Thyroid gland (tissue), 4 donors: ENCODE measurements around the gene DOP1B. TPM values are rescaled to one million over a fixed set of nuclear protein-coding genes. Genes with fewer than 3 reads are reported as not detected.

Experiments
- DNase-seq, 2 donors: peaks; one replicate each; pipeline ENCODE4 v3.0.0-alpha.2; 2019
- H3K27ac ChIP-seq, 3 donors: fragments of 200-600 bp; sonication (generic); 1 replicate in 2 of 3; 2 replicates in 1 of 3; pipeline ENCODE4 v1.5.1; 2016 to 2019; ENCODE audit warnings: mild to moderate bottlenecking in 1 of 3, moderate library complexity in 1 of 3
- H3K27me3 ChIP-seq: fragments of 200-600 bp; sonication (generic); one replicate; pipeline ENCODE4 v1.5.1; 2019
- H3K36me3 ChIP-seq, 2 donors: fragments of 200-600 bp; sonication (generic); one replicate each; pipeline ENCODE4 v1.5.1; 2016 to 2019
- H3K4me1 ChIP-seq, 2 donors: fragments of 200-600 bp; sonication (generic); one replicate each; pipeline ENCODE4 v1.5.1; 2017 to 2019
- H3K4me3 ChIP-seq, 3 donors: fragments of 200-600 bp; sonication (generic); replicated peaks in 1 of 3; 1 replicate in 2 of 3; 2 replicates in 1 of 3; pipeline ENCODE4 v1.5.1; 2016; ENCODE audit warnings: mild to moderate bottlenecking in 1 of 3
- H3K9me3 ChIP-seq: fragments of 200-600 bp; sonication (generic); one replicate; pipeline ENCODE4 v1.5.1; 2017
- CTCF ChIP-seq, 6 experiments: fragments of 200-600 bp in 3 of 6; fragments of 450-650 bp in 3 of 6; sonication (generic) in 3 of 6; IDR thresholded peaks; one replicate each; pipeline ENCODE4 v1.5.1; 2016 to 2019; ENCODE audit warnings: antibody characterized with exemption in 6 of 6, mild to moderate bottlenecking in 2 of 6, inconsistent platforms in 1 of 6, moderate library complexity in 1 of 6
- POLR2A ChIP-seq, 2 donors: fragments of 450-650 bp; IDR thresholded peaks; one replicate each; pipeline ENCODE4 v1.6.1; 2017; ENCODE audit warnings: antibody characterized with exemption in 2 of 2, mild to moderate bottlenecking in 2 of 2, moderate library complexity in 1 of 2
- WGBS, 2 donors: methylation state at CpG; one replicate each; pipeline ENCODE4 v1.1.5; 2017; 5-methylcytosine and 5-hydroxymethylcytosine counted together
- intact Hi-C: fragments of 100-400 bp; cut with DNase I; formaldehyde crosslinking; loops from one replicate; pipeline ENCODE4 v1.15.1; 2023
- total RNA-seq, 4 donors: library from RNA; depleted of rRNA; stranded (reverse); fragments of >200 nt; gene quantifications; one replicate each; pipeline ENCODE4 v1.2.3, GENCODE V29; 2016

DOP1B gene
- total RNA-seq, 4 donors from 2014 or later = 15.9 to 28.1 (median 20.4) TPM

- TF ChIP-seq CTCF (IDR thresholded peaks at IDR 0.05) (no peak), POLR2A (IDR thresholded peaks at IDR 0.05) (no peak)
- intact Hi-C loops = no loop called here
- WGBS, 2 donors = 86 to 93% methylated on average over 11 of the region's 11 CpGs
- H3K4me3 ChIP-seq = no peak overlapping the region
- DNase-seq = no peak
- H3K27me3 ChIP-seq = no peaks in the 10 kb centered on the region
- H3K36me3 ChIP-seq = no peaks in the 10 kb centered on the region
- no peak overlapping the region for H3K27ac ChIP-seq
- H3K9me3 ChIP-seq = no peaks in the 10 kb centered on the region
- peaks cover 0 to 6% of the 10 kb centered on the region in 2 donors for H3K4me1 ChIP-seq
Measured at GRCh38 chr21:36183144-36183795, 26.6 kb downstream of the DOP1B start.

GRCh38 chr21:36184545-36184944 lies 27.9 kb downstream of the DOP1B start:
- Histone ChIP-seq H3K36me3 (no peaks in the 10 kb centered on the region), H3K4me1 (peaks cover 5 to 18% of the 10 kb centered on the region in 2 donors), H3K27me3 (no peaks in the 10 kb centered on the region), H3K4me3 (no peak overlapping the region), H3K9me3 (no peaks in the 10 kb centered on the region), H3K27ac (no peak overlapping the region)
- TF ChIP-seq CTCF (IDR thresholded peaks at IDR 0.05) (no peak), POLR2A (IDR thresholded peaks at IDR 0.05) (no peak)
- WGBS, 2 donors = 93% methylated on average over 3 to 16 of the region's 16 CpGs
- intact Hi-C loops = no loop called here
- no peak for DNase-seq

GRCh38 chr21:36185523-36185922 lies 28.9 kb downstream of the DOP1B start:
- TF ChIP-seq POLR2A (IDR thresholded peaks at IDR 0.05) = no peak
- Histone ChIP-seq H3K27me3 (no peaks in the 10 kb centered on the region), H3K27ac (no peak overlapping the region), H3K9me3 (no peaks in the 10 kb centered on the region), H3K36me3 (no peaks in the 10 kb centered on the region), H3K4me3 (no peak overlapping the region), H3K4me1 (peaks cover 5 to 18% of the 10 kb centered on the region in 2 donors)
- 96% methylated on average over 9 of the region's 9 CpGs for WGBS, 2 donors
- intact Hi-C loops = no loop called here
- no peak for DNase-seq

- intact Hi-C loops = no loop called here
- H3K27ac ChIP-seq = no peak overlapping the region
- H3K4me3 ChIP-seq = no peak overlapping the region
- TF ChIP-seq CTCF (IDR thresholded peaks at IDR 0.05) (no peak), POLR2A (IDR thresholded peaks at IDR 0.05) (no peak)
- H3K9me3 ChIP-seq = no peaks in the 10 kb centered on the region
- no peaks in the 10 kb centered on the region for H3K27me3 ChIP-seq
- WGBS, 2 donors = 95% methylated on average over 4 of the region's 4 CpGs
- H3K36me3 ChIP-seq = no peaks in the 10 kb centered on the region
- H3K4me1 ChIP-seq = peaks cover 5 to 18% of the 10 kb centered on the region in 2 donors
- no peak for DNase-seq
Measured at GRCh38 chr21:36186081-36186480, 29.5 kb downstream of the DOP1B start.

GRCh38 chr21:36186506-36187399 lies 30.1 kb downstream of the DOP1B start:
- Histone ChIP-seq H3K27me3 (no peaks in the 10 kb centered on the region), H3K4me3 (no peak overlapping the region), H3K27ac (peak overlapping the region in 1 of 3 donors; percentile 30), H3K9me3 (no peaks in the 10 kb centered on the region), H3K36me3 (no peaks in the 10 kb centered on the region), H3K4me1 (peaks cover 5 to 18% of the 10 kb centered on the region in 2 donors)
- 81 to 84% methylated on average over 15 to 18 of the region's 18 CpGs for WGBS, 2 donors
- intact Hi-C loops = no loop called here
- DNase-seq = peak; percentile 30 to 45
- TF ChIP-seq POLR2A (IDR thresholded peaks at IDR 0.05) (no peak), CTCF (IDR thresholded peaks at IDR 0.05) (no peak)
